OCI-LY1 (cell line): ENCODE data around the gene CDH13.

Experiments used
- H2AFZ ChIP-seq: fragments of 200-600 bp; sonication (generic), shearing (Covaris generic); 2 replicates; pipeline ENCODE4 v1.6.0; 2014; ENCODE audit warnings: antibody characterized with exemption, mild to moderate bottlenecking, low read length
- H3F3A ChIP-seq: fragments of 200-600 bp; sonication (generic), shearing (Covaris generic); 2 replicates; pipeline ENCODE4 v1.6.0; 2014; ENCODE audit warnings: mild to moderate bottlenecking, antibody characterized with exemption, low read length, moderate library complexity; ENCODE audit not compliant: insufficient read depth
- H3K27ac ChIP-seq: fragments of 200-600 bp; sonication (generic); 2 replicates; pipeline ENCODE4 v1.5.1; 2014; ENCODE audit warnings: low read length, mixed run types, mild to moderate bottlenecking, low read depth; ENCODE audit not compliant: poor library complexity, severe bottlenecking
- H3K27me3 ChIP-seq: fragments of 200-600 bp; sonication (generic); 2 replicates; pipeline ENCODE4 v1.6.0; 2014; ENCODE audit warnings: antibody characterized with exemption, mild to moderate bottlenecking, low read length, moderate library complexity; ENCODE audit not compliant: insufficient read depth
- H3K36me3 ChIP-seq: fragments of 200-600 bp; sonication (generic); 2 replicates; pipeline ENCODE4 v1.6.1; 2014; ENCODE audit warnings: mild to moderate bottlenecking, antibody characterized with exemption, low read length, moderate library complexity, mixed read lengths; ENCODE audit not compliant: insufficient read depth
- H3K4me1 ChIP-seq: fragments of 200-600 bp; sonication (generic); 2 replicates; pipeline ENCODE4 v1.5.1; 2014; ENCODE audit warnings: mild to moderate bottlenecking, low read length, moderate library complexity; ENCODE audit not compliant: insufficient read depth, severe bottlenecking
- H3K4me2 ChIP-seq: fragments of 200-600 bp; sonication (generic), shearing (Covaris generic); 2 replicates; pipeline ENCODE4 v1.6.1; 2014; ENCODE audit warnings: low read length
- H3K4me3 ChIP-seq: fragments of 200-600 bp; sonication (generic); 2 replicates; pipeline ENCODE4 v1.5.1; 2014; ENCODE audit warnings: low read length, low read depth, mild to moderate bottlenecking, mixed read lengths; ENCODE audit not compliant: poor library complexity, severe bottlenecking
- H3K79me2 ChIP-seq: fragments of 200-600 bp; shearing (Covaris generic); 2 replicates; pipeline ENCODE4 v1.6.1; 2016; ENCODE audit warnings: mixed run types, low read length, mixed read lengths; ENCODE audit not compliant: insufficient read depth
- H3K9ac ChIP-seq: fragments of 200-600 bp; sonication (generic), shearing (Covaris generic); 2 replicates; pipeline ENCODE4 v1.6.1; 2014; ENCODE audit warnings: mild to moderate bottlenecking, low read length, mixed read lengths
- H3K9me2 ChIP-seq: fragments of 200-600 bp; sonication (generic), shearing (Covaris generic); 2 replicates; pipeline ENCODE4 v1.6.1; 2014; ENCODE audit warnings: low read depth, mild to moderate bottlenecking, low read length, mixed read lengths
- H3K9me3 ChIP-seq: fragments of 200-600 bp; shearing (Covaris generic); 2 replicates; pipeline ENCODE4 v1.6.1; 2014; ENCODE audit warnings: low read length, mixed read lengths
- H4K20me1 ChIP-seq: fragments of 200-600 bp; sonication (generic), shearing (Covaris generic); 2 replicates; pipeline ENCODE4 v1.6.0; 2016; ENCODE audit warnings: mild to moderate bottlenecking, low read length; ENCODE audit not compliant: insufficient read depth
- EZH2 ChIP-seq: fragments of 200-600 bp; sonication (generic), shearing (Covaris generic); IDR thresholded peaks from 2 replicates; pipeline ENCODE4 v1.8.0; 2017; ENCODE audit warnings: borderline replicate concordance, mixed run types, mild to moderate bottlenecking, antibody characterized with exemption, low read length, moderate library complexity, mixed read lengths
- TF ChIP-seq, protein P1 (sequence below): fragments of 200-600 bp; sonication (generic), shearing (Covaris generic); IDR thresholded peaks from 2 replicates; pipeline ENCODE4 v1.5.1; 2017; ENCODE audit warnings: mild to moderate bottlenecking, antibody characterized with exemption, low read length, moderate library complexity, mixed read lengths

CDH13 gene

DNA sequence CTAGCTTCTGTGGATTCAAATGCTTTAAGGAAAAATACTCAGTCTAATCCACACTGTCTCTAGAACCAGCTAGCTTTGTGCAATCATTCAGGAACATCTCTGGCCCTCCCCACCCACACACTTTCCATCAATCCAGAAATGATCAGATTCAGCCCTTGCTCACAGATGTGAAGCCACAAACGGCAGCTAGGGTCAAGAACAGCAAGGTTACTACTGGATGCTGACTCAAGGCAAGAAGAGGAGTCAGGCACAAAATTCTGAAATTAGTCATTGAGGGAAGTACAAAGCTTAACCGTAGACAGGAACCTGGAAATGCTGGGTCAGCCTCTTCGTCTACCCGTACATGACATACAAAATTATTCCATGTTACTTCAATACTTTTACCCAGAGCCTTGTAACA, 174.6 kb downstream of the CDH13 start:
- TF ChIP-seq EZH2, result no peak
- TF ChIP-seq, protein P1, sequence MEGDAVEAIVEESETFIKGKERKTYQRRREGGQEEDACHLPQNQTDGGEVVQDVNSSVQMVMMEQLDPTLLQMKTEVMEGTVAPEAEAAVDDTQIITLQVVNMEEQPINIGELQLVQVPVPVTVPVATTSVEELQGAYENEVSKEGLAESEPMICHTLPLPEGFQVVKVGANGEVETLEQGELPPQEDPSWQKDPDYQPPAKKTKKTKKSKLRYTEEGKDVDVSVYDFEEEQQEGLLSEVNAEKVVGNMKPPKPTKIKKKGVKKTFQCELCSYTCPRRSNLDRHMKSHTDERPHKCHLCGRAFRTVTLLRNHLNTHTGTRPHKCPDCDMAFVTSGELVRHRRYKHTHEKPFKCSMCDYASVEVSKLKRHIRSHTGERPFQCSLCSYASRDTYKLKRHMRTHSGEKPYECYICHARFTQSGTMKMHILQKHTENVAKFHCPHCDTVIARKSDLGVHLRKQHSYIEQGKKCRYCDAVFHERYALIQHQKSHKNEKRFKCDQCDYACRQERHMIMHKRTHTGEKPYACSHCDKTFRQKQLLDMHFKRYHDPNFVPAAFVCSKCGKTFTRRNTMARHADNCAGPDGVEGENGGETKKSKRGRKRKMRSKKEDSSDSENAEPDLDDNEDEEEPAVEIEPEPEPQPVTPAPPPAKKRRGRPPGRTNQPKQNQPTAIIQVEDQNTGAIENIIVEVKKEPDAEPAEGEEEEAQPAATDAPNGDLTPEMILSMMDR, result no peak
- no peak overlapping the region for H2AFZ ChIP-seq
- H3F3A ChIP-seq, result no peaks in the 10 kb centered on the region
- no peak overlapping the region for H3K9ac ChIP-seq
- H3K27ac ChIP-seq, result no peak overlapping the region
- no peaks in the 10 kb centered on the region for H3K36me3 ChIP-seq
- H4K20me1 ChIP-seq, result no peaks in the 10 kb centered on the region
- H3K4me3 ChIP-seq, result no peak overlapping the region
- no peaks in the 10 kb centered on the region for H3K79me2 ChIP-seq
- no peak overlapping the region for H3K4me2 ChIP-seq
- no peaks in the 10 kb centered on the region for H3K27me3 ChIP-seq
- no peaks in the 10 kb centered on the region for H3K9me3 ChIP-seq
- H3K4me1 ChIP-seq, result no peaks in the 10 kb centered on the region
- no peaks in the 10 kb centered on the region for H3K9me2 ChIP-seq

DNA sequence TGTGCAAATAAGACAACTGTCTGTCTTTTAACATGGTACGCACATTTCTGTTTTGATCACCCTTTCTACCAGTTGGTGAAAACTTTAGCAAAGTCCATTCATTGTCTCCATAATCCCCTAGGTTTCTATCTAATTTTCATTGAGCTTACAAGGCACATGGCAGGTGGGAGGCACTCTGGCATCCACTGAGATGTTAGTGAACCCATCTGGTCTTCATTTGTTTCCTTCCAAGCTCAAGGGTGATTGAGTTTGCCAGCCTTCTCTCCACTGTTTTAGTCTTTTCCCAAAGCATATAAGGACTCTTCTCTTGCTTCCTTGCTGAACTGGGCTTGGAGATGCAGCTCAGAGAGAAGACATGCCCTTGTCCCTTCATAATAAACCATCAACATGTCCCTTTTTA, 179.1 kb downstream of the CDH13 start:
- H3K9ac ChIP-seq, result no peak overlapping the region
- H3F3A ChIP-seq, result no peaks in the 10 kb centered on the region
- no peak overlapping the region for H3K27ac ChIP-seq
- no peaks in the 10 kb centered on the region for H3K9me2 ChIP-seq
- no peaks in the 10 kb centered on the region for H4K20me1 ChIP-seq
- H3K79me2 ChIP-seq, result no peaks in the 10 kb centered on the region
- TF ChIP-seq EZH2, result no peak
- TF ChIP-seq, protein P1, result no peak
- H3K4me3 ChIP-seq, result no peak overlapping the region
- H3K4me1 ChIP-seq, result no peaks in the 10 kb centered on the region
- no peak overlapping the region for H2AFZ ChIP-seq
- no peaks in the 10 kb centered on the region for H3K27me3 ChIP-seq
- no peak overlapping the region for H3K4me2 ChIP-seq
- H3K9me3 ChIP-seq, result no peaks in the 10 kb centered on the region
- no peaks in the 10 kb centered on the region for H3K36me3 ChIP-seq

DNA sequence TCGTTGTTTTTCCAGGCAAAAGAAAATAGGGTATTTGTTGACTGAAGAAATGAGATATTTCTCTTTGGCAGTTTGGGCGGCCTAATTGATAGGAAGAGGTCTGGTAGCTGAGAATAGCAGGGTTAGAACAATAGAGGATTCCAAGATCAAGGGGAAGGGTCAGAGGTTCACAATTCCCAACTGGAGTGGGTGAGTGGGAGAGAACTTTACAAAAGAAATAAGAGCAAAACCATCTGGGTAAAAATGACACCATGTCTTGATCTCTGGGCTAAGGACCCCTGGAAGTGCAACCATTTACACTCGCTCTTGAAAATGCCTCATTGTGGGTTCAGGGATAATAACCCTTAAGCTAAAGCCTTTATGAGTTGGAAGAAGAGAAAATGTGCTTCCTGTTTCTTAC, 180.5 kb downstream of the CDH13 start:
- no peaks in the 10 kb centered on the region for H3K79me2 ChIP-seq
- no peaks in the 10 kb centered on the region for H3K9me3 ChIP-seq
- H3K27me3 ChIP-seq, result no peaks in the 10 kb centered on the region
- no peak overlapping the region for H3K27ac ChIP-seq
- no peak overlapping the region for H3K4me2 ChIP-seq
- no peak overlapping the region for H3K4me3 ChIP-seq
- no peaks in the 10 kb centered on the region for H3F3A ChIP-seq
- H3K9ac ChIP-seq, result no peak overlapping the region
- TF ChIP-seq, protein P1, result no peak
- TF ChIP-seq EZH2, result no peak
- H3K4me1 ChIP-seq, result no peaks in the 10 kb centered on the region
- no peaks in the 10 kb centered on the region for H3K9me2 ChIP-seq
- no peaks in the 10 kb centered on the region for H3K36me3 ChIP-seq
- H2AFZ ChIP-seq, result no peak overlapping the region
- H4K20me1 ChIP-seq, result no peaks in the 10 kb centered on the region
